Upper lobe of left lung (tissue), 4 donors: ENCODE measurements around the gene WASF3.

Experiments
- POLR2AphosphoS5 ChIP-seq, 2 donors: sonication (generic); formaldehyde crosslinking; IDR thresholded peaks; one replicate each; pipeline ENCODE4 v1.5.1; 2017; ENCODE audit warnings: antibody characterized with exemption in 2 of 2
- TF ChIP-seq, protein P1 (sequence below), 6 experiments: fragments of 450-650 bp in 4 of 6; fragments of 200-600 bp in 2 of 6; sonication (generic) in 2 of 6; IDR thresholded peaks; one replicate each; pipeline ENCODE4 v1.5.1; 2016 to 2019; ENCODE audit warnings: antibody characterized with exemption in 6 of 6

DNA sequence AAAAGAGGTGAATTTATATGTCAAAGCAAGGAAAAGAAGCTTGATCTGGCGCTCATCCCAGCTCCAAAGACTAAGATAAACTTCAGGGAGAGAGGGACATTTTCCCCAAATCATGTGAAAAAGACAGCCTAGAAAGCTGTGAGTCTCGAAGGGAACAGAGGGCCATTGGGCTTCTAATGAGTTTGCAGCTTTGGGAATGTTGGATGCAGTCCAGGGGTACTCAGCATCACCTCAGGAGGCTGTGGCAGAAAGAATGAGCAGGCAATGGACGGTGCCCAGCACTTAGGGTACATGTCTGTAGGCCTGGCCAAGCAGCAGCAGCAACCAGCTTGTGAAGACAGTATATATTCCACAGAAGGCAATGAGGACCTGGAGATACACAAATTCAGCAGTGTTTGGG, 25.7 kb upstream of the WASF3 start:
- TF ChIP-seq, protein P1, sequence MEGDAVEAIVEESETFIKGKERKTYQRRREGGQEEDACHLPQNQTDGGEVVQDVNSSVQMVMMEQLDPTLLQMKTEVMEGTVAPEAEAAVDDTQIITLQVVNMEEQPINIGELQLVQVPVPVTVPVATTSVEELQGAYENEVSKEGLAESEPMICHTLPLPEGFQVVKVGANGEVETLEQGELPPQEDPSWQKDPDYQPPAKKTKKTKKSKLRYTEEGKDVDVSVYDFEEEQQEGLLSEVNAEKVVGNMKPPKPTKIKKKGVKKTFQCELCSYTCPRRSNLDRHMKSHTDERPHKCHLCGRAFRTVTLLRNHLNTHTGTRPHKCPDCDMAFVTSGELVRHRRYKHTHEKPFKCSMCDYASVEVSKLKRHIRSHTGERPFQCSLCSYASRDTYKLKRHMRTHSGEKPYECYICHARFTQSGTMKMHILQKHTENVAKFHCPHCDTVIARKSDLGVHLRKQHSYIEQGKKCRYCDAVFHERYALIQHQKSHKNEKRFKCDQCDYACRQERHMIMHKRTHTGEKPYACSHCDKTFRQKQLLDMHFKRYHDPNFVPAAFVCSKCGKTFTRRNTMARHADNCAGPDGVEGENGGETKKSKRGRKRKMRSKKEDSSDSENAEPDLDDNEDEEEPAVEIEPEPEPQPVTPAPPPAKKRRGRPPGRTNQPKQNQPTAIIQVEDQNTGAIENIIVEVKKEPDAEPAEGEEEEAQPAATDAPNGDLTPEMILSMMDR (IDR thresholded peaks at IDR 0.05) = no peak
- TF ChIP-seq POLR2AphosphoS5 (IDR thresholded peaks at IDR 0.05) = no peak
